A549 (cell line): ENCODE results near the gene SNU13. TPM values are rescaled to one million over a fixed set of nuclear protein-coding genes. Genes with fewer than 3 reads are reported as not detected.

Source experiments
- ATAC-seq, 2 experiments: fragments of 200-7000 bp in 1 of 2; fragments of >200 bp in 1 of 2; cut with Nextera tagmentation in 1 of 2; cut with Tn5 transposase in 1 of 2; 3 replicates each; pipeline versions ENCODE4 v1.8.0 to v1.9.1; 2018 to 2020; ENCODE audit warnings: mild to moderate bottlenecking in 1 of 2, moderate library complexity in 1 of 2
- CTCF ChIA-PET: fragments of 300-600 bp; sonication (Branson Sonifier 250); formaldehyde crosslinking; extraction: SDS; loops from one replicate; lab custom pipeline; 2021; ENCODE audit warnings: antibody characterized with exemption, inconsistent platforms; lab: Yijun Ruan, JAX
- POLR2A ChIA-PET: fragments of 350-600 bp; formaldehyde crosslinking; extraction: SDS; loops from one replicate; lab custom pipeline; 2021; ENCODE audit warnings: antibody characterized with exemption, inconsistent platforms; lab: Yijun Ruan, JAX
- DNase-seq, 2 experiments: peaks; one replicate each; pipeline versions ENCODE4 v3.0.0 to v3.0.0-alpha.2; 2011 to 2016; ENCODE audit warnings: low read depth in 1 of 2, low spot score in 1 of 2
- FAIRE-seq: peaks from 2 replicates; lab custom pipeline; 2011; peaks lifted over from hg19 to GRCh38; lab: Jason Lieb, UNC
- H3K27ac ChIP-seq, 2 experiments: fragments of >200 bp; sonication (Bioruptor Twin); formaldehyde crosslinking; 3 replicates each; pipeline ENCODE4 v1.5.1; 2016 to 2017
- H3K4me1 ChIP-seq: fragments of >200 bp; sonication (Bioruptor Twin); formaldehyde crosslinking; 3 replicates; pipeline ENCODE4 v1.6.1; 2016
- H3K4me2 ChIP-seq: fragments of >200 bp; sonication (Bioruptor Twin); formaldehyde crosslinking; 3 replicates; pipeline ENCODE4 v1.6.1; 2016
- H3K4me3 ChIP-seq: fragments of >200 bp; sonication (Bioruptor Twin); formaldehyde crosslinking; 3 replicates; pipeline ENCODE4 v1.5.1; 2016
- H3K9me3 ChIP-seq: fragments of >200 bp; sonication (Bioruptor Twin); formaldehyde crosslinking; 3 replicates; pipeline ENCODE4 v1.6.1; 2016
- CHD4 ChIP-seq: fragments of 200-600 bp; sonication (generic); IDR thresholded peaks from 2 replicates; pipeline ENCODE4 v1.6.1; 2016; ENCODE audit warnings: antibody characterized with exemption, mild to moderate bottlenecking, borderline replicate concordance
- HEYL ChIP-seq: fragments of 250-450 bp; sonication (Bioruptor Pico); IDR thresholded peaks from 2 replicates; pipeline ENCODE4 v1.8.0; 2021; ENCODE audit warnings: mild to moderate bottlenecking, moderate library complexity
- MYC ChIP-seq: IDR thresholded peaks from 2 replicates; pipeline ENCODE4 v1.6.1; 2012; ENCODE audit warnings: mild to moderate bottlenecking, inconsistent platforms, low read length, improper control_type of control experiment, borderline replicate concordance
- SREBF2 ChIP-seq: fragments of 450-650 bp; IDR thresholded peaks from 2 replicates; pipeline ENCODE4 v1.6.1; 2014; ENCODE audit warnings: mild to moderate bottlenecking, moderate library complexity
- WGBS: methylation state at CpG from one replicate; pipeline ENCODE4 v1.1.6; 2017; ENCODE audit errors: missing lambda C conversion rate; 5-methylcytosine and 5-hydroxymethylcytosine counted together
- polyA plus RNA-seq, 4 experiments: library from polyadenylated mRNA; depleted of rRNA in 3 of 4; stranded (reverse); fragments of >200 nt; fragmentation: RNase III in 1 of 4; extraction: RNeasy Plus Mini Kit Qiagen cat#74134 plus additional on column Dnase treatment in 1 of 4; gene quantifications; 2 replicates in 3 of 4; 3 replicates in 1 of 4; pipeline ENCODE4 v1.2.3, GENCODE V29; 2011 to 2017
- small RNA-seq, 6 experiments: library from RNA; depleted of rRNA; stranded (forward); fragments of <200 nt; gene quantifications; one replicate each; pipeline ENCODE3, GENCODE V24; 2012

Gene SNU13
- polyA plus RNA-seq, 2 of the 4 experiments (the other 2 are of a cell fraction): 92.2 to 118 TPM

DNA sequence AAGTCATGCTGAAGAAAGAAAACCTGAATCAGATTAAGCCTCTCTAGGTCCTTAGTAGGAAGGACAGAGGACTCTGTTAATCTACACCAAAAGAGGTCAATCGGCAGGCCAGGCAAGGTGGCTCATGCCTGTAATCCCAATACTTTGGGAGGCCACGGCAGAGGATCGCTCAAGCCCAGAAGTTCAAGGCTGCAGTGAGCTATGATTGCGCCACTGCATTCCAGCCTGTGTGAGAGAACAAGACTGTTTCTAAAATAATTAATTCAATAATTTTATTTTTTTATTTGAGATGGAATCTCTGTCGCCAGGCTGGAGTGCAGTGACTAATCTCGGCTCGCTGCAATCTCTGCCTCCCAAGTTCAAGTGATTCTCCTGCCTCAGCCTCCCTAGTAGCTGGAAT lies 63.1 kb downstream of the SNU13 start:
- no peak overlapping the region for H3K27ac ChIP-seq
- POLR2A ChIA-PET: no interaction called here
- no peak overlapping the region for H3K4me2 ChIP-seq
- DNase-seq: no peak
- no peak for TF ChIP-seq CHD4
- TF ChIP-seq HEYL (CRISPR knock-in tag): no peak
- TF ChIP-seq MYC: no peak
- no peak for TF ChIP-seq SREBF2
- TF ChIP-seq, all 56 proteins: peak for 0
- Histone ChIP-seq H3K4me3 (no peak overlapping the region), H3K9me3 (no peaks in the 10 kb centered on the region), H3K4me1 (peaks cover 8% of the 10 kb centered on the region; the same call in 1 of the 3 replicates)
- FAIRE-seq: no peak
- 91% methylated on average over 7 of the region's 7 CpGs for WGBS
- CTCF ChIA-PET: no interaction called here
- ATAC-seq: no peak

Small RNA genes lying within 50 kb of the gene (small RNA-seq; reads per million reads assigned to genes)
- gene HMGN2P10 (0 reads per million in 6 experiments), gene RF00019 (0 reads per million in 6 experiments), gene RNU6-476P (0 to 5.2 (median 0.10) reads per million in 6 experiments), gene RNU6ATAC22P (0 reads per million in 6 experiments)

Other genes with a start within 250 kb of the SNU13 start
- 11.4 and 11.7 TPM in 2 replicates for gene TOB2, start 242.1 kb downstream of the SNU13 start, polyA plus RNA-seq (2011; rRNA removed)
- gene TOB2, start 242.1 kb downstream of the SNU13 start, polyA plus RNA-seq (2017; fragmentation: RNase III; extraction: RNeasy Plus Mini Kit Qiagen cat#74134 plus additional on column Dnase treatment): 13.6 to 14.7 TPM (median 14.4 TPM) in 3 replicates
- 69.4 and 82.6 TPM in 2 replicates for gene PHF5A, start 220.2 kb downstream of the SNU13 start, polyA plus RNA-seq (2011; rRNA removed)
- gene PHF5A, start 220.2 kb downstream of the SNU13 start, polyA plus RNA-seq (2017; fragmentation: RNase III; extraction: RNeasy Plus Mini Kit Qiagen cat#74134 plus additional on column Dnase treatment): 78.4 to 86.6 TPM (median 80.1 TPM) in 3 replicates
- 30.7 and 32.8 TPM in 2 replicates for gene ACO2, start 219.8 kb downstream of the SNU13 start, polyA plus RNA-seq (2011; rRNA removed)
- 43.7 to 45.7 TPM (median 43.7 TPM) in 3 replicates for gene ACO2, start 219.8 kb downstream of the SNU13 start, polyA plus RNA-seq (2017; fragmentation: RNase III; extraction: RNeasy Plus Mini Kit Qiagen cat#74134 plus additional on column Dnase treatment)
- 24.5 and 26.0 TPM in 2 replicates for gene POLR3H, start 144.4 kb downstream of the SNU13 start, polyA plus RNA-seq (2011; rRNA removed)
- 26.1 to 27.7 TPM (median 27.5 TPM) in 3 replicates for gene POLR3H, start 144.4 kb downstream of the SNU13 start, polyA plus RNA-seq (2017; fragmentation: RNase III; extraction: RNeasy Plus Mini Kit Qiagen cat#74134 plus additional on column Dnase treatment)
- gene CSDC2, start 127.9 kb downstream of the SNU13 start, polyA plus RNA-seq (2011; rRNA removed): 0.45 and 0.54 TPM in 2 replicates
- 1.7 to 2.8 TPM (median 2.6 TPM) in 3 replicates for gene CSDC2, start 127.9 kb downstream of the SNU13 start, polyA plus RNA-seq (2017; fragmentation: RNase III; extraction: RNeasy Plus Mini Kit Qiagen cat#74134 plus additional on column Dnase treatment)
- gene PMM1, start 99.0 kb downstream of the SNU13 start, polyA plus RNA-seq (2011; rRNA removed): 26.2 and 28.7 TPM in 2 replicates
- gene PMM1, start 99.0 kb downstream of the SNU13 start, polyA plus RNA-seq (2017; fragmentation: RNase III; extraction: RNeasy Plus Mini Kit Qiagen cat#74134 plus additional on column Dnase treatment): 21.3 to 25.1 TPM (median 23.5 TPM) in 3 replicates
- gene DESI1, start 67.8 kb downstream of the SNU13 start, polyA plus RNA-seq (2011; rRNA removed): 19.4 and 22.7 TPM in 2 replicates
- 13.9 to 17.1 TPM (median 14.9 TPM) in 3 replicates for gene DESI1, start 67.8 kb downstream of the SNU13 start, polyA plus RNA-seq (2017; fragmentation: RNase III; extraction: RNeasy Plus Mini Kit Qiagen cat#74134 plus additional on column Dnase treatment)
- 139 and 189 TPM in 2 replicates for gene XRCC6, start 67.6 kb downstream of the SNU13 start, polyA plus RNA-seq (2011; rRNA removed)
- 556 to 624 TPM (median 577 TPM) in 3 replicates for gene XRCC6, start 67.6 kb downstream of the SNU13 start, polyA plus RNA-seq (2017; fragmentation: RNase III; extraction: RNeasy Plus Mini Kit Qiagen cat#74134 plus additional on column Dnase treatment)
- 0.07 and 0.12 TPM in 2 replicates for gene MEI1, start 10.6 kb upstream of the SNU13 start, polyA plus RNA-seq (2011; rRNA removed)
- not detected in 3 replicates for gene MEI1, start 10.6 kb upstream of the SNU13 start, polyA plus RNA-seq (2017; fragmentation: RNase III; extraction: RNeasy Plus Mini Kit Qiagen cat#74134 plus additional on column Dnase treatment)
- gene CCDC134, start 111.8 kb upstream of the SNU13 start, polyA plus RNA-seq (2011; rRNA removed): 2.5 and 3.6 TPM in 2 replicates
- gene CCDC134, start 111.8 kb upstream of the SNU13 start, polyA plus RNA-seq (2017; fragmentation: RNase III; extraction: RNeasy Plus Mini Kit Qiagen cat#74134 plus additional on column Dnase treatment): 3.3 to 4.5 TPM (median 4.5 TPM) in 3 replicates
- gene SREBF2, start 144.2 kb upstream of the SNU13 start, polyA plus RNA-seq (2011; rRNA removed): 19.4 and 29.3 TPM in 2 replicates
- gene SREBF2, start 144.2 kb upstream of the SNU13 start, polyA plus RNA-seq (2017; fragmentation: RNase III; extraction: RNeasy Plus Mini Kit Qiagen cat#74134 plus additional on column Dnase treatment): 21.0 to 30.8 TPM (median 29.7 TPM) in 3 replicates
- gene SHISA8, start 226.2 kb upstream of the SNU13 start, polyA plus RNA-seq (2011; rRNA removed): not detected in 2 replicates
- gene SHISA8, start 226.2 kb upstream of the SNU13 start, polyA plus RNA-seq (2017; fragmentation: RNase III; extraction: RNeasy Plus Mini Kit Qiagen cat#74134 plus additional on column Dnase treatment): 0.14 to 0.15 TPM (median 0.15 TPM) in 3 replicates
- gene TNFRSF13C, start 237.9 kb upstream of the SNU13 start, polyA plus RNA-seq (2011; rRNA removed): 0.18 and 0.29 TPM in 2 replicates
- gene TNFRSF13C, start 237.9 kb upstream of the SNU13 start, polyA plus RNA-seq (2017; fragmentation: RNase III; extraction: RNeasy Plus Mini Kit Qiagen cat#74134 plus additional on column Dnase treatment): 0.24 to 0.35 TPM (median 0.26 TPM) in 3 replicates